Measurements from ENCODE around the gene BCL2L13.

- TF ChIP-seq POLR2A (IDR thresholded peaks at IDR 0.05): no peak
- TF ChIP-seq, protein P1, sequence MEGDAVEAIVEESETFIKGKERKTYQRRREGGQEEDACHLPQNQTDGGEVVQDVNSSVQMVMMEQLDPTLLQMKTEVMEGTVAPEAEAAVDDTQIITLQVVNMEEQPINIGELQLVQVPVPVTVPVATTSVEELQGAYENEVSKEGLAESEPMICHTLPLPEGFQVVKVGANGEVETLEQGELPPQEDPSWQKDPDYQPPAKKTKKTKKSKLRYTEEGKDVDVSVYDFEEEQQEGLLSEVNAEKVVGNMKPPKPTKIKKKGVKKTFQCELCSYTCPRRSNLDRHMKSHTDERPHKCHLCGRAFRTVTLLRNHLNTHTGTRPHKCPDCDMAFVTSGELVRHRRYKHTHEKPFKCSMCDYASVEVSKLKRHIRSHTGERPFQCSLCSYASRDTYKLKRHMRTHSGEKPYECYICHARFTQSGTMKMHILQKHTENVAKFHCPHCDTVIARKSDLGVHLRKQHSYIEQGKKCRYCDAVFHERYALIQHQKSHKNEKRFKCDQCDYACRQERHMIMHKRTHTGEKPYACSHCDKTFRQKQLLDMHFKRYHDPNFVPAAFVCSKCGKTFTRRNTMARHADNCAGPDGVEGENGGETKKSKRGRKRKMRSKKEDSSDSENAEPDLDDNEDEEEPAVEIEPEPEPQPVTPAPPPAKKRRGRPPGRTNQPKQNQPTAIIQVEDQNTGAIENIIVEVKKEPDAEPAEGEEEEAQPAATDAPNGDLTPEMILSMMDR (IDR thresholded peaks at IDR 0.05): no peak
These were observed 86.3 kb downstream of the BCL2L13 start for GRCh38 chr22:17724678-17725499.

Measured in uterus (tissue), 2 donors.